Pancreas (tissue), 10 donors: ENCODE data around the gene SCRT2. TPM values are rescaled to one million over a fixed set of nuclear protein-coding genes. Genes with fewer than 3 reads are reported as not detected.
"Not testable (repeated sequence)": the region's sequence is repeated elsewhere in the genome, so short reads cannot be mapped to it uniquely, and the experiment has no call there.

Experiments
- ATAC-seq, 4 donors: fragments of 200-7000 bp; cut with Tn5 transposase; one replicate each; pipeline versions ENCODE4 v1.8.0 to v1.9.1; 2020; ENCODE audit warnings: mild to moderate bottlenecking in 4 of 4, moderate library complexity in 4 of 4
- DNase-seq, 6 donors: peaks; one replicate each; pipeline ENCODE4 v3.0.0-alpha.2; 2020
- FAIRE-seq: peaks from 2 replicates; lab custom pipeline; 2012; peaks lifted over from hg19 to GRCh38; lab: Jason Lieb, UNC
- H3K27ac ChIP-seq, 4 donors: fragments of 200-600 bp; sonication (generic); 1 replicate in 3 of 4; 2 replicates in 1 of 4; pipeline versions ENCODE4 v1.5.0 to v1.8.0; 2020
- H3K27me3 ChIP-seq, 4 donors: fragments of 200-600 bp; one replicate each; pipeline ENCODE4 v1.8.0; 2021
- H3K36me3 ChIP-seq, 3 donors: fragments of 200-600 bp; sonication (generic) in 1 of 3; one replicate each; pipeline versions ENCODE4 v1.5.0 to v1.8.0; 2020 to 2021
- H3K4me1 ChIP-seq, 3 donors: fragments of 200-600 bp; one replicate each; pipeline ENCODE4 v1.8.0; 2021
- H3K4me3 ChIP-seq, 4 donors: fragments of 200-600 bp; sonication (generic) in 2 of 4; one replicate each; pipeline versions ENCODE4 v1.5.0 to v1.8.0; 2020 to 2021
- H3K9me3 ChIP-seq, 4 donors: fragments of 200-600 bp; one replicate each; pipeline ENCODE4 v1.8.0; 2021
- CTCF ChIP-seq, 4 donors: fragments of 200-600 bp; sonication (generic) in 3 of 4; IDR thresholded peaks; one replicate each; pipeline versions ENCODE4 v1.5.0 to v1.8.0; 2021; ENCODE audit warnings: antibody characterized with exemption in 4 of 4
- WGBS, 2 donors: extraction: QIAGEN DNeasy Blood & Tissue Kit; methylation state at CpG; one replicate each; pipeline ENCODE4 v1.1.7; 2013; 5-methylcytosine and 5-hydroxymethylcytosine counted together
- intact Hi-C, 3 donors: fragments of 100-400 bp; cut with DNase I; formaldehyde crosslinking; loops; one replicate each; pipeline versions ENCODE4 v1.11.1 to v1.14.2; 2022
- polyA plus RNA-seq, 2 donors: library from polyadenylated mRNA; stranded (reverse); fragments of 200-250 nt; gene quantifications; one replicate each; pipeline ENCODE4 v1.2.3, GENCODE V29; 2013
- total RNA-seq, 6 donors: library from RNA; stranded (reverse); fragmentation: NEBNext Ultra II Directional in 4 of 6; extraction: Animal tissue kit (Norgen Biotek cat#: 25700) in 4 of 6; gene quantifications; one replicate each; pipeline versions ENCODE4 v1.2.1 to v1.2.4, GENCODE V29; 2021 to 2023
- donor health status: healthy with polysubstance abuse.
- donor health status: DM: no; HTN: no; CAD: no; lungs with moderate emphysema.
- donor health status: DM: no; HTN: no; CAD: no.
- donor health status: control.
- donor health status: control.
- donor health status: Bipolar disorder and iron deficiency.
- donor health status: DM: yes; HTN: yes; CAD: no.
- donor health status: DM: no; HTN: no; CAD: no.
- donor health status: DM: no; HTN: no; CAD: no.
- donor health status: DM: yes; HTN: yes; CAD: no.

SCRT2 gene
- total and polyA plus RNA-seq, 8 donors, result 0.04 to 0.63 (median 0.07) TPM; not detected in 2

- intact Hi-C loops, result loop anchor here (10.0 kb wide), 1 partner anchor 291 kb away; no protein-coding TSS in a partner anchor
- FAIRE-seq, result no peak
- H3K9me3 ChIP-seq, result no peaks in the 10 kb centered on the region
Measured at GRCh38 chr20:645318-646106, 30.1 kb downstream of the SCRT2 start.

GRCh38 chr20:644692-645317, 30.8 kb downstream of the SCRT2 start:
- Histone ChIP-seq H3K4me1 (peaks cover 0 to 8% (median 6%) of the 10 kb centered on the region in 3 donors), H3K27me3 (no peaks in the 10 kb centered on the region), H3K36me3 (peaks cover 0 to 14% (median 13%) of the 10 kb centered on the region in 3 donors), H3K27ac (no peak overlapping the region), H3K9me3 (no peaks in the 10 kb centered on the region), H3K4me3 (no peak overlapping the region)
- intact Hi-C loops, result loop anchor here (10.0 kb wide), 1 partner anchor 290 kb away; no protein-coding TSS in a partner anchor
- ATAC-seq, result no peak
- no peak for DNase-seq
- no peak for TF ChIP-seq CTCF (IDR thresholded peaks at IDR 0.05)
- no peak for FAIRE-seq
- WGBS, 2 donors, result 80 to 85% methylated on average over 11 of the region's 11 CpGs

More at GRCh38 chr20:645318-646106, 30.1 kb downstream of the SCRT2 start:
- H3K4me3 ChIP-seq, result no peak overlapping the region
- ATAC-seq (peak; percentile 86 to 96 (median 91)), DNase-seq (peak; percentile 37 to 91 (median 78))
- peak; percentile 86 to 91 (median 90) for TF ChIP-seq CTCF (IDR thresholded peaks at IDR 0.05)
- 10 to 12% methylated on average over 20 of the region's 20 CpGs for WGBS, 2 donors
- H3K4me1 ChIP-seq, result peaks cover 0 to 8% (median 6%) of the 10 kb centered on the region in 3 donors
- no peak overlapping the region for H3K27ac ChIP-seq
- H3K36me3 ChIP-seq, result peaks cover 0 to 14% (median 13%) of the 10 kb centered on the region in 3 donors
- H3K27me3 ChIP-seq, result no peaks in the 10 kb centered on the region

- DNase-seq, result peak in 1 of 6 donors; percentile 64
- ATAC-seq, result peak in 2 of 4 donors; percentile 32 to 42
- Histone ChIP-seq H3K4me1 (peaks cover 0 to 8% (median 6%) of the 10 kb centered on the region in 3 donors), H3K27me3 (no peaks in the 10 kb centered on the region), H3K9me3 (no peaks in the 10 kb centered on the region), H3K36me3 (peaks cover 0 to 2% (median under 1%) of the 10 kb centered on the region in 3 donors), H3K27ac (no peak overlapping the region), H3K4me3 (peak overlapping the region in 2 of 4 donors; percentile 35 to 44)
- no peak for TF ChIP-seq CTCF (IDR thresholded peaks at IDR 0.05)
- WGBS, 2 donors, result 8 to 19% methylated on average over 18 to 57 of the region's 57 CpGs
- intact Hi-C loops, result loop anchor here (10.0 kb wide), 1 partner anchor 288 kb away; no protein-coding TSS in a partner anchor
- FAIRE-seq, result no peak
Measured at GRCh38 chr20:642398-643174, 33.0 kb downstream of the SCRT2 start.

- WGBS, 2 donors, result 12% methylated on average over 3 of the region's 13 CpGs; no CpG with 5 or more reads in 1 of the 2 donors
- not testable (repeated sequence) for DNase-seq, FAIRE-seq, H3K27ac ChIP-seq, H3K4me1 ChIP-seq, H3K27me3 ChIP-seq, ATAC-seq, H3K9me3 ChIP-seq, H3K36me3 ChIP-seq
- intact Hi-C loops, result loop anchor here (10.0 kb wide), 1 partner anchor 287 kb away; no protein-coding TSS in a partner anchor
- peak overlapping the region in 1 of 4 donors; percentile 44 for H3K4me3 ChIP-seq
Measured at GRCh38 chr20:642013-642397, 33.6 kb downstream of the SCRT2 start.

GRCh38 chr20:641516-641875, 34.1 kb downstream of the SCRT2 start:
- no peak for ATAC-seq
- no peak for FAIRE-seq
- Histone ChIP-seq H3K36me3 (no peaks in the 10 kb centered on the region), H3K27ac (no peak overlapping the region), H3K4me1 (peaks cover 0 to 8% (median 6%) of the 10 kb centered on the region in 3 donors), H3K9me3 (no peaks in the 10 kb centered on the region), H3K27me3 (no peaks in the 10 kb centered on the region), H3K4me3 (no peak overlapping the region)
- DNase-seq, result peak in 1 of 6 donors; percentile 51
- intact Hi-C loops, result loop anchor here (10.0 kb wide), 1 partner anchor 287 kb away; no protein-coding TSS in a partner anchor
- WGBS, 2 donors, result 28 to 32% methylated on average over 12 of the region's 12 CpGs
- no peak for TF ChIP-seq CTCF (IDR thresholded peaks at IDR 0.05)
